HG03558 (cell line): ENCODE data around the gene AP3S2.
"Not testable (repeated sequence)": the region's sequence is repeated elsewhere in the genome, so short reads cannot be mapped to it uniquely, and the experiment has no call there.

Source experiments
- ATAC-seq: cut with Tn5 transposase; IDR thresholded peaks from one replicate; pipeline ENCODE4 v1.9.1; 2021; ENCODE audit warnings: moderate number of reproducible peaks; ENCODE audit not compliant: unreplicated experiment; ENCODE audit errors: extremely low read depth

The AP3S2 gene

GRCh38 chr15:89805241-89806209 is 88.3 kb downstream of the AP3S2 start:
- ATAC-seq, result no peak

GRCh38 chr15:89803941-89804800 is 89.6 kb downstream of the AP3S2 start:
- no peak for ATAC-seq

GRCh38 chr15:89802986-89803824 is 90.6 kb downstream of the AP3S2 start:
- ATAC-seq, result no peak

GRCh38 chr15:89802231-89802928 is 91.4 kb downstream of the AP3S2 start:
- ATAC-seq, result no peak

GRCh38 chr15:89801471-89802195 is 92.2 kb downstream of the AP3S2 start:
- ATAC-seq, result no peak

GRCh38 chr15:89799918-89800498 is 93.8 kb downstream of the AP3S2 start:
- no peak for ATAC-seq

GRCh38 chr15:89799011-89799911 is 94.5 kb downstream of the AP3S2 start:
- no peak for ATAC-seq

- no peak for ATAC-seq
These were observed 96.1 kb downstream of the AP3S2 start for GRCh38 chr15:89797678-89798201.

- ATAC-seq, result no peak
These were observed 97.8 kb downstream of the AP3S2 start for GRCh38 chr15:89795996-89796395.

- ATAC-seq, result no peak
These were observed 99.1 kb downstream of the AP3S2 start for GRCh38 chr15:89794627-89795241.

- ATAC-seq, result no peak
These were observed 101.5 kb downstream of the AP3S2 start for GRCh38 chr15:89792106-89792805.

- no peak for ATAC-seq
These were observed 103.1 kb downstream of the AP3S2 start for GRCh38 chr15:89790661-89791060.

GRCh38 chr15:89790206-89790605 is 103.6 kb downstream of the AP3S2 start:
- no peak for ATAC-seq

GRCh38 chr15:89788585-89788984 is 105.2 kb downstream of the AP3S2 start:
- not testable (repeated sequence) for ATAC-seq

- no peak for ATAC-seq
These were observed 105.8 kb downstream of the AP3S2 start for GRCh38 chr15:89787944-89788343.

GRCh38 chr15:89785774-89786140 is 108.0 kb downstream of the AP3S2 start:
- no peak for ATAC-seq
